HTERT RPE-1 (cell line): ENCODE data around the gene CA10.

Experiments
- in situ Hi-C: fragments of 300-500 bp; cut with MboI; formaldehyde crosslinking; loops from 4 replicates; pipeline ENCODE4 v1.14.3; 2020; ENCODE audit warnings: low sequenced_read_pairs

The CA10 gene

DNA sequence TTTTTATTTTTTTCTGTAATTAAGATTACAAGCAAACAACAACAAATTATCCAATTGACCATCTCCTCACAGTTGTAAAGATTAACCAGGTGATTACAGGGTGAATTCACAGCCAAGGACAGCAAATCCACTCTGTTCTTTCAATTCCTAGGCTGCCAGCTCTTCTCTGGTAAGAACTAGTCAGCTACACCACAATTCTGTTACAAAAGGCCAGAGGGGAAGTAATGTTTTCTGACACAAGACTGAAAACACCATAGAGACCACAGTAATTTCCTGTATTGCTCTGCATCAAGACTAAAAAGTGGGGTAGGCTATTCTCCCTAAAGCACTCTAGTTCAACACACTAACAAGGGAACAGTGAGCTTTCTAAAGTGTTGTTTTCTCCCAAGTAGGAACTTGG lies 10.6 kb downstream of the CA10 start:
- in situ Hi-C loops: no loop called here

DNA sequence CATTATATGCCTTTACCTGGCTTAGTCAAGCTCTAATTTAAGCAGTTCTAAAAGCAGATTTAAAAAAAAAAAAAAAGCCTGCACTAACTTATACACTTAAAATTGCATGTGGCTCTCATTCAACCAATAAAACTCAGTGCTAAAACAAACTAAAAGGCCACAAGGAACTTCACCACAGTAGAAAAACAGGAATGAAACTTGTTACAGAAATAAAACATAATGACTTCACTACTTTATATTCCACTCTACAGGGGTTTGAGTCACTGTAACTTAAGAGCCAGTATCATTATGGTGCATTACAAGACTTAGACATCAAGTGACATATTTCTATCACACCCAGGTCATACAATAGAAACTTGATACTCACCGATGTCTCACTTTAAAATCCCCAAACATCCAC lies 11.1 kb downstream of the CA10 start:
- in situ Hi-C loops: no loop called here

DNA sequence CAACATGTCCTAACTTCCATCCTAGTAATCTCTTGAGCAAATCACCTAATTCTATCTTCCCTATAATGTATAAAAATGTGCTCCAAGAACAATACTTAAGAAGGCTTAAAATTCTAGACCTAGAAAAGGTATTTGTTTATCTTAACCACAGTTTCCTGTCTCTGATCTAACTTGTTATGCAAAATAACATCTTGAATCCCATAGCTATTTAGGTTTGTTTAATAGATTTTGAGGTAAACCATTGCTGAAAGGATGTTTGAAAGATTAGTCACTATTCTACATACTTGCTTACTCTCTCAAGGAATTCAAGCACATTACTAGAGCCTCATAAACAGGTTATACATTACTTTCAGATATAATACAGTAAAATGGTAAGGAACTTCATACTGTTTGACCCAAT lies 13.0 kb downstream of the CA10 start:
- in situ Hi-C loops: no loop called here

DNA sequence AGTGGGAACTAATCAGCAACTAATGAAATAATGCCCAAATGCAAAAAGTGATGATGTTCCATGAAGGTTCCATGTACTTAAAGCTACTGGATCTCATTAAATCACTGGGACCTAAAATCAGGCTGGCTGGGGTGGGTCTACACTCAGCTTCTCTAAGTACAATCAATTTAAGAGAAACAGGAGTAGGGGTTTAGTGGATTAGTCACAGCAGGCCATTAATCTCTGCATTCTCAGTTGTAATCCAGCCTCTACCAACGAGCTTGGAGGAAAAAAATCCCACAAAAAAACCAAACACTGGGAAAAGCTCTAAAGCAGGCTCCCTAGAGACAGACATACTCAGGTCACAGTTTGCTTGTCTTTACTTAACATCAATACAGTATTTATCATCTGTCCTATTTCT lies 15.0 kb downstream of the CA10 start:
- in situ Hi-C loops: no loop called here

DNA sequence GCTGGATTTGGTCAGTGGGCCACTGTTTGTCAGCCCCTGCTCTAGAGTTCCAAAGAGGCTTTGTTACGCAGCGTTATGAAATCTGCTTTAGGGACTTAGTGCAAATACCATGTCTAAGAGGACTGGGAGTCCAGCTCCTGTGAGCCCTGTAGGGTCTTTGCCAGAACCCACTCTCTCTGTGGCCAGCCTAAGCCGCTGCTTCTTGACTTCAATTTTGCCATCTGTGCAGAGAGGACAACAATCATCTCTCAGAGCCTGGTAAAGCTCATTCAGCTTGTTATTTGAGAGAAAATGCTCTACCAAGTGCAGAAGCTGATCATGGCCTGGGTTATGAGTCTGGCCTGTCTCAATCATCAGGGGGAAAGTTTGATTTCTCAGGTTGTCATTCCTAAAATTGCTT lies 17.9 kb downstream of the CA10 start:
- in situ Hi-C loops: no loop called here

DNA sequence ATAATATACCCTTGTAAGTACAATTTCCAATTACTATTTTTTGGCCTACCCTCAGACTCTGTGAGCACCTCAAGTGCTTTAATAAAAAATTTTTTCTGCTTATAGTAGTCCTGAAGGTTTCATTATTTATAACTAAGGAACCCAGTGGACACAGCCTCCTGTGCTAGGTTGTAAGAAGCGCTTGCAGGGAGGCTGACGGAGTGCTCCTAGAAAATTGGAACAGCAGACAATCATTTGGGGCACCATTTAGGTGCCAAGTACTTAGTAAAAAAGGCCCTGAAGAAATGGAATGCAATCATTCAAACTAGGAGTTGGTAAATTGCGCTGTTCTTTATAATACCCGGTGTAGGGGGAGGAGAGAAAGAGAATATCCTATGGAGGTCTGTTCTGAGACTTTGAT lies 19.8 kb downstream of the CA10 start:
- in situ Hi-C loops: no loop called here

DNA sequence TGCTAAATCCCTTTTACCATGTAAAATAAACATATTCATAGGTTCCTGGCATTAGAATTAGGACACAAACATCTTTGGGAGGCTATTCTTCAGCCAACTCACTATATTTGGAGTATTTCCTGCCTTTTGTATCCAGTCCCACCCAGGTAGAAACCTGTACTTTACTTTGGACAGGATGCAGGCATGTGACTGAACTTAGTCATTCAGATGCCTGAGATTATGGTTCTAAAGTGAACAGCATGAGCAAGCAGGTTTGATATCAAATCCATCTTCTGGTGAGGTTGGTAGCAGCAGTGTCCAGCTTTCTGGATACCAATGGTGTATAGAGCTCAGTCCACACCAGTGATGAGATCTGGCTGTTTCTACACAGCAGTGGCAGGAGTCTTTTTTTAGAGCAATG lies 20.2 kb downstream of the CA10 start:
- in situ Hi-C loops: no loop called here

DNA sequence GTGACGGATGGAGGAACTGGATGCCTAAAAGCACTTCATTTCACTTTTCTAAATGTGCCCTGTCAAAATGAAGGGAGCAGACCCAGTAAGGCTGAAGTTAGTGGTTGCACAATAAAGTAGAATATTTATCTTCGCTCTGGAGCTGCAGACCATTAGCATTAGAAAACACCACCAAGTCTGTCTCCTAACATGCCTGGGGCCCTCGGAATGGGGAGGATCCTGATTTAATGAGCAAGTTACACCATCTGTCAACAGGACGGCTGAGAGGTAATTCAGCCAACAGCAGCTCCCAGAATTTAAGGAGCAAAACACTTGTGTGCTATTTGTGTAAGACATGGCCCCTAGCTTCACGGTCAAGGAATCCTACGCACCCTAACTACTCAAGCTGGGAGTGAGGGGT lies 22.3 kb downstream of the CA10 start:
- in situ Hi-C loops: no loop called here

DNA sequence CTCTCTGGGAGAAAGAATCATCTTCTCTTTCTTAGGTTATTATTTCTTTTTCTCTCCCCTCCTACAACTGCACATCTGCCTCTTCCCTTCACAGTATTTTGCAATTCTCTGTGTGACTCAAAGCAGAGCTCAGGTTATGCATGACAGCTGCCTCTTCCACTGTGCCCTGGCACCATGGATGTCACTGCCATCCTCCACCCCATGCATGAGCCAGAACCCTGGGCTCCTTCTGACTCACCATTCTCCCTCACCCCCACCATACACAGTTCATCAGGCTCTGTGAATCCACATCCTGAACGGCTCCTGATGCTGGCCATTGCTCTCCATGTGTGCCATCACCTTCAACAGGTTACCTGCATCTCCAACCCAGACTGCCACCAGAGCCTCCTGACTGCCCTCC lies 23.9 kb downstream of the CA10 start:
- in situ Hi-C loops: no loop called here

DNA sequence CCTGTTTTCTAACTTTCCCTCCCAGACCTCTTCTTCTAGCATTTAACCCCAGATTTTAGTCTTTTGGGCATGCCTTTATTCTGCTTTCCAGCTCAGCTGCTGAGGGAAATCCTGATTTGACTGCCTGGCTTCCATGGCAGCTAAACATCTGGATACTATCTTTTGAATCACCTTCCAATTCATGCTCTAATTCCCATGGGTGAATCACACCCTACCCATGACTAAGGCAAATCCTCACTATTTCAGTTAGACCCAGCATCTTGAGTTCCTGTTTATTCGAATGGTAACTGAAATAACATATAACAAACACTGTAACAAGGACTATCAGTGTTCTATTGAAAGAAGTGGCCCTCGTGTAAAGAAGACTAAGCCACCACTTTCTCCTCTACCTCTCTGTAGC lies 29.8 kb downstream of the CA10 start:
- in situ Hi-C loops: no loop called here

DNA sequence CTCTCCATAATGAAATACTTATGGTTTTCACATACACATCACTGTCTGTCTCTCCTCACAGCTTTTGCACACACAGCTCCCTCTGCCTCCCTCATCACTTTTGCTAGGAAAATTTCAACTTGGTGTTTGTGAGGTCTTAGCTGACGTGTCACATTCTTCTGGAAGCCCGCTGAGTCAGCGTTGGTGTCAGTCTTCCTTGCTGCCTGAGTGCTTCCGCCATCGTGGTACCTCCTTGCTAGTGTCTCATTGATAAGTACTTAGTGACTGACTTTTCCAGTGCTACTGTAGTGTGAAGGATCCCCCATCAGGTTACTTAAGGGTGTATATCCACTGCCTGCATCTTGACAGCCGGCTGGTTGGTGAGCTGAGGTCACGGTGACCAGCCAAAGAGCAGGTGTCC lies 33.5 kb downstream of the CA10 start:
- in situ Hi-C loops: no loop called here

DNA sequence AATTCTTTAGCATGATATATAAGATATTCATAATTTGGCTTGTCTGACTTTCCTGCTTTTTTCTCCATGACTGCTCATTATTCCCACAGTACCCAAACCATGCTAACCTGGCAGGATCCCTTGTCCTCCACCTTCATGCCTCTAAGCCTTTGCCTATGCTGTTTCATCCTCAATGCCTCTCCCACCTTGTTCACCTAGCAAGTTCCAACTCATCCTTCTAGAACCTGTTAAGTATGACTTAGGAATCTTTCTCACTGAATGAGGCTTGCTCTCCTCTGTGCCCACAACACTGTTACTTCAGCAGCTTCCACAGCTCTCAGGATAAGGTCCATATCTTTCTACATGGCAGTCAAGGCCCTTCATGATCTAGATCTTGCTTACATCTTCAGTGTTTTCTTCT lies 34.0 kb downstream of the CA10 start:
- in situ Hi-C loops: no loop called here

DNA sequence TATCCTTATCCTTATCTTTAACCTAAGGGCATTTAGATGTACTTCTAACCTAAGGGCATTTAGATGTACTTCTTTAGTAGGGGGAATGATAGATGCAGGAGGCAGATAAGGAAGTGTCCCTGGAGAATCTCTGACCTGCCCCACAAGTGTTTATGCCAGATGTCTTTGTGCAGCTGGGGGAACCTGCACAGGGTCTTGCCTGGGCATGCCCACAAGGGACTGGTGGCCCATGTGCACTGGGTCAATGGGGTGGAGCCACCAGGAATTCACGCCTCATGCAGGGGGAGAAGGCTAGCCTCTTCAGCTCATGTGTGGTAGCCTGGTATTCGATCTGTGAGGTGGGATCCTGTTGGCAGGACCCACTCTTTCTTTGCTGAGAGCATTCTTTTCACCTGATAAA lies 38.0 kb downstream of the CA10 start:
- in situ Hi-C loops: no loop called here

DNA sequence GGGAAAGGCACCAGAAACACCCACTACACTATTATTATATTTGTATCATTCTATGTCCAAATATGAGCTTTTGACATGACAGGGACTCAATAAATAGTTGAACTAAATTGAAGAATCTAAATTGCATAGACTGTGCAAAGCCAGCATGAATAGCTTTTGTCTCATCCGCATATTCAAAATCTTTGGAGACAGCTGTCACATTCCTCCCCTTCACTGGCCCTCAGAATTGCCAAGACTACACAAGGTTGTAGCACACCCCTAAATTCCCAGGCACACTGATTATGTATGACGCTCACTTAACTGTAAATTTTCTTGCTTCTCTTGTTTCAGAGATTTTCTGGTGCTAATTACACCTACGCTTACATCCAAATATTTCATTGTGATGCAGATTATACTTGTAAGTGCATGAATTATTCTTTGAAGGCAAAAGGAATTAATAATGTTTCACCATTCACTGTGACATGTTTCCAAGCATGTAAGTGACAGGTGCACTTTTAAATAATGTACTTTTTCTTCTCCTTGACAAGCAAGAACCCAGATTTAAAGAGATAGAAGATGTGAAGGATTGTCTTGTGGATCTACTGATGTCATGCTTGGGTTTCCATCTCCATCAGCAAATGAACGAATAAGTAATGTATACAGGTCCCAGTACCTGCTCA lies 47.5 kb downstream of the CA10 start:
- in situ Hi-C loops: no loop called here

DNA sequence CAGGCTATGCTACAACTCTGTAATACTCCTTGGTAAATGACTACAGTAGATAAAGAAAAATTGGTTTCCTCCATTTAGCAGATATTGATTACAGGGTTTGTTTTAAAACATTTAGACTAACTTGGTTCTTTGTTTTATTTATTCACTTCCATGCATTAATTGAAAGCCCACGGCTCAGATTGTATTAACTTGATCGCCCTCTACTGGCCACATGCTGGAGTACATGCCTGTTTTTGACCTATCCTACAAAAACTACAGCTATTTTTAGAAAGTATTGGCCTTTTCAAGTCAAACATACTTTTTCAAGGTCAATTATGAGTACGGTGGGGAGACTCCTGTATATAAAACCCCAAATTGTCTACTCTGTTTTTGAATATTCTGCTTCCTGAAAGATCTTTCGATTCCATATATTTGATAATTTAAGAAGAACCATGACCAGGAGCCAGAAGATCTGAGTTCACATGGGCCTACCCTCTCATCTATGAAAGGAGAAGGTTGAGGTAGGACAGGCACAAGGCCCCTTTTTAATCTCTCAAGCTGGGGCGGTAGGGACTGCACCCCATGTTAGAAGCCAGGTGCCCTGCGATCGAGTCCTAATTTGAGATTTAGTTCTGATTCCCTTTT lies 51.8 kb downstream of the CA10 start:
- in situ Hi-C loops: no loop called here

DNA sequence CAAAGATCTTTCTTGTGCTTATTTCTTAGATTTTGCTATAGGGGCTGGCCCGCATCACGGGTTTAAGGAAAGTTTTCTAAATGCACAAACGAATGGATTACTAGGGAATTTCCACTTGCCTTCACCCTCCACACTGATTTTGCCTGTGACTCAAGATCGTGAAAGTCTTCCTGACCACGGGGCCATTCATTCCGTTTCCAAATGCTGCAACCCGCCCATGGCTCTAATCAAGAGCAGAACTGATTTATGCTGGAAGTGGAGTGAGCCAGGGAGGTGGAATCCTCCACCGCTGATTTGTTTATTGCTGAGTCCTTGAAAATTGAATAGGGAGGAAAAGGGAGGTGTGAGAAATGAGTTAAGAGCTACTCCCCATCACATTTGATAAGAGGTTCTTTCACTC lies 52.4 kb downstream of the CA10 start:
- in situ Hi-C loops: no loop called here

DNA sequence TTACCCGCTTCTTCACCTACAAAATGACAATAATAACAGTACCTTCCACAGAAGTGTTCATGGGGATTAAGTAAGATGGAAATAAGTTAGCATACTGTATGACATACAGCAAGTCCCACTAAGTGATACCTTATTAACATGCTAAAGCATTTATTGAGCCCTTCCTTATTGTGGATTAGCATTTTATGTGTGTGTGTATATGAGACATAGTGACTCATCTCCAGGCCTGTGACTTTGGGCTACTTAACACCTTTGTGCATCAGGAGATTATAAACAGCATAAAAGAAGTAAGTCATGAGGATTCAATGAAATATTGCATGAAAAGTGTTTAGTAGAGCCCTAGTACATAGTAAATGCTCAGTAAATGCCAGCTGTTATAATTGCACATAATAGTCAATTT lies 52.9 kb downstream of the CA10 start:
- in situ Hi-C loops: no loop called here

DNA sequence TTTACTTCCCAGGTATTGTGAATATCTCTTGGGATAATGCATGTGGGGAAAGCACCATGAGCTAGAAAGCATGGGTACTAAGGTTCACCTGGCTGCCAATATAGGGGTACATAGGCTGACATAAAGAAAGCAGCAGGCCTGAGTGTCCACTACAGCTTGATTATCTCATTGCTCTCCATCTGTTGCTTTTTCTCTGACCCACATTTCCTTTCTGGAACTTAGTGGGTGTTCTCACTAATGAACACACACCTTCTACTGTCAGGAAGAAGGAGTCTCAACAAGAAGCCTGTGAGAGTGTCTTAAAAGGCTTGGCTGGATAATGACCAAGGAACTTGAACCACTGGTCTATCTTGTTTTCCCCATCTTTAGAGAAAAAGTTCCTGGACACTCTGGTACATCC lies 62.5 kb downstream of the CA10 start:
- in situ Hi-C loops: no loop called here

DNA sequence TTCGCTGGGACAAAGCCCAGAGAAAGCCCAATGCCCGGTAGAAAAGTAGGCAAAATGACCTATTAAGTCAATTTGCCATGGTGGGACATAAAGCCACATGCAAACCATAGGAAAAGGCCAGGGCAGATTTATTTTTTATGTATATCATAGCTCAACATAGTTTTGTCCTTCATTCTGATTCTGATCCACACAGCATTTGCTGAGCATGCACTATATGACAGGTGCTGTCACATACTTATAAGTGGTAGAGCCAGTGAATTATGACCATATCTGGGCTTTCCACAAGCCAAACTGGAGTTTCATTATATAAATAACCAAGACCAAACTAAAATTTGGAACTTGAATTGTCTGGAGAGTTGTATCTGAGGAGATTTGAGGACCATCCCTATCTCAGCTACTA lies 74.3 kb downstream of the CA10 start:
- in situ Hi-C loops: no loop called here

DNA sequence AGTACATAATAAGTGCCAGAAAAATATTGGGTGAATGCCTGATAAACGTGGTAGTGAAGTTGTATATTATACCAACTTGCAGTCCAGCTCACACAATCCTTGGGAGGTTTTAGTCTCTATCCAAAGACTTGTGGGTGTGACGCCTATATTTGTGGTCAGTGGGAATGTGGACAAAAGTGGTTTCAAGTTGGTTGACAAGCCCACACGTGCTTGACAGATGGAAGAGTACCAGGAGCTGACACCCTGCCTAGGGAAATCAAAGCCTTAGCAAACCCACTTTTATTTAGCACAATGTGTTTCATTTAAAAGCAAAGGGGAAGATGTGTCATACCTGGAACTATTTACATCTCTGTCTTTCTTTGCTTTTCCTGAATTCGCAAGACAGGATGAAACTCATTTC lies 79.0 kb downstream of the CA10 start:
- in situ Hi-C loops: no loop called here

DNA sequence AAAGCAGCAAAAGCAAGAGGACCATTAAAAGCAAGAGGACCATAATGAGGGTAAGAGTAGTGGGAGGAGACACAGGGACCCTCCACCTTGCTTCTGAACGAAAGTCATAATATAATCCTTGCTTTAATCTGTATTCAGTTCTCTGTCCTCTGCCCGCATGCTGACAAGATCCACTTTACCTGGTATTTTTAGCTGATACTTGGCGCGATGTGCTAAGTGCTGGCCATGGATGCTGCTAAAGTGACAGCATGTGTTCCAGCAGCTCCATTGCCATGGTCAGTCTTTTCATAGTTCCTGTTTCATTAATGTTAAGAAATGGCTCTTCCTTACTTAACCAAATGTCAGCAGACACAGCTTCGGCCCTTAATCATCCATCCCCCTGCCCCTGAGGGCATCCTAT lies 86.8 kb downstream of the CA10 start:
- in situ Hi-C loops: no loop called here

DNA sequence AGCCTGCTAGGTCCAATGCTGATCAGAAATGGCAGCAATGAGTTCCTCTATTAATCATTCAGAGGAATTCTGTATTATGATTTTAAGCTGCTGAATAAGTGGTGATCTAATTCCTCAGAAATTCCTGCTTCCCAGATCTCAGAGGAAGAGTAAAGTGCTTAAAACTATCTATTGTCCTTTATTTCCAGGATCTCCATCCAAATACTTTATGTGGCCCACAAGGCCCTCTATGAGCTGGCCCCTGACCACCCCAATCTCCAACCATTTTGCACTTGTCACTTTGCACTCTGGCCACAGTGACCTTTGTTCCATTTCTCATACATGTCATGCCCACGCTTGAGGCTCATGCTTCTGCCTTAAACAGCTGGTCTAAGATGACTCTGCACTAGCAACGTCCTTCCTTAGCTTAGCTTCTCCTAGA lies 93.7 kb downstream of the CA10 start:
- in situ Hi-C loops: no loop called here

DNA sequence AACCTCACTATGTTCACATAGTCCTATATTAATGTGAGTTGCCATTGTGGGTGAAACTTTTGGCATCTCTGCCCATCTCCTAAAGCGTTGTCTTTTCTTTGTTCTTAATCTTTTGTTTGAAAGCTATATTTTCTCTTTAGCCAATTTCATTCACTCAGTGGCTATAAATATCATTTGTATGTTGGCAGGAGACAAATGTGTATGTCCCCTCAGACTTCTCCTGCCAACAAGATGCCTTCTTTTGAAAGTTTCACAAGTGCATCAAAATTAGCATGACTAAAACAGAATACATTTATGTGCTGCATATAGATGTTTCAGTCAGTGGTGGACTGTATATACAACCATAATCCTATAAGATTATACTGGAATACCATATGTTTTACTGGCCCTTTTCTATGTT lies 109.0 kb downstream of the CA10 start:
- in situ Hi-C loops: no loop called here
